Activated CD4-positive, alpha-beta T cell treated with anti-CD3 and anti-CD28 coated beads, Interleukin-2, amount 50 U/mL, for 1 hour (primary cell): Measurements from ENCODE around the gene OSBPL9.
"Not testable (repeated sequence)": the region's sequence is repeated elsewhere in the genome, so short reads cannot be mapped to it uniquely, and the experiment has no call there.

Experiments used
- DNase-seq: peaks from one replicate; pipeline ENCODE4 v3.0.0-alpha.2; 2020

OSBPL9 gene

DNA sequence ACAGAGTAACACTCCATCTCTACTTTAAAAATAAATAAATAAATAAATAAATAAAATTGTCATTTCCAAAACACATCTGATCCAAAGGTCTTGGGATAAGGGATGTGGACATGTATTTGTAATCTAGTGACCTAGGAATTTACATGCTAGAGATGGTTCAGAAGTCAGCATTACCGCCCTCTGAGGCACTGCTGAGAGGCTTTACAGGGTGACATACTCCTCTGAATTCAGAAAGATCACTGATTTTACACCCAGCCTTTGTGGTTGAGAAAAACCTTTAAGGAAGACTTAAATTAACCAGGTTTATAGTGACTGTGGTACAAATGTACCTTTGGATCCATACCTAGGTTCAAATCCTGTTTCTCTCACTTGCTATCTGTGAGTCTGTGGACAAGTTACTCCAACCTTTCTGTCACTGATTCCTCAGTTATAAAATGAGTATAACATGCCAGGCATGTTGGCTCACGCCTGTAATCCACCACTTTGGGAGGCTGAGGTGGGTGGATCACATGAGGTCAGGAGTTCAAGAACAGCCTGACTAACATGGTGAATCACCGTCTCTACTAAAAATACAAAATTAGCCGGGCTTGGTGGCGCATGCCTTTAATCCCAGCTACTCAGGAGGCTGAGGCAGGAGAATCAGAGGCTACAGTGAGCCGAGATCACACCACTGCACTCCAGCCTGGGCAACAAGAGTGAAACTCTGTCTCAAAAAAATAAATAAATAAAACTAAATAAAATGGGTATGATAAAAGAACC, 20.1 kb downstream of the OSBPL9 start:
- no peak for DNase-seq

DNA sequence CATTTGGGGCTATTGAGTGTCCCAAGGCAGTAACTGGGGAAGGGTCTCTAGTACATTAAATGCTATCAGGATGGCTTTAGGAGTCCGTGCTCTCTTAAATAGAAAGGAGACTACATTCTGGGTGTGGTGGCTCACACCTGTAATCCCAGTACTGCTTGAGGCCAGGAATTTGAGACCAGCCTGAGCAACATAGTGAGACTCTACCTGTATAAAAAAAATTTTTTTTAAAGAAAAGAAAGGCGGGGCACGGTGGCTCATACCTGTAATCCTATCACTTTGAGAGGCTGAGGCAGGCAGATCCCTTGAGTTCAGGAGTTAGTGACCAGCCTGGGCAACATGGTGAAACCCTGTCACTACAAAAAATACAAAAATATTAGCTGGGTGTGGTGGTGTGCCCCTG, 21.5 kb downstream of the OSBPL9 start:
- no peak for DNase-seq

DNA sequence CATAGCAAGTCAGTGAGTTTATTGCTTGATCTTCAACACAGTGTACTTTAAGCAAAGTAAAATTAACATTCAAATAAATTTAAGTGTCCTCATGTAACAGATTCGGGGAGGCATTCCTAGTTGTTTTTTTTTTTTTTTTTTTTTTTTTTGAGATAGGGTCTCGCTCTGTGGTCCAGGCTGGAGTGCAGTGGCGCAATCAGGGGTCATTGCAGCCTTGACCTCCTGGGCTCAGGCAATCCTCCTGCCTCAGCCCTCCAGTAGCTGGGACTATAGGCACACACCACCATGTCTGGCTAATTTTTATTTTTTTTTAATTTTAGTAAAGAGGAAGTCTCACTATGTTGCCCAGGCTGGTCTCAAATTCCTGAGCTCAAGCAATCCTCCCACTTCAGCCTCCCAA, 22.8 kb downstream of the OSBPL9 start:
- DNase-seq = no peak

DNA sequence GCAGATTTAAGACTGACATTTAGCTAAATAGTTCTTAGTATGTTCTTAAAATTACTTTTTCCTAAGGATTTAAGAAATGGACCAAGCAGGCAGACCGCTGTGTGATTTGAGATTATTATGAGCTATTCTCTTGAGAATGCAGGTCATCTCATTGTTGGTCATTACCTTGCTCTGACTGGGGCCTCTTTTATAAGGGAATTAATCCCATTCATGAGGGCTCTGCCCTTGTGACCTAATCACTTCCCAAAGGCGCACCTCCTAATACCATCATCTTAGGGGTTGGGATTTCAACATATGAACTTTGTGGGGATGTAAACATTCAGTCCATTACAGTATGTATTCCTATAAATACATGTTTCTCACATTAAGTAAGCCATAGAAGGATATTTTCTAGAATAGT, 24.2 kb downstream of the OSBPL9 start:
- DNase-seq = no peak

DNA sequence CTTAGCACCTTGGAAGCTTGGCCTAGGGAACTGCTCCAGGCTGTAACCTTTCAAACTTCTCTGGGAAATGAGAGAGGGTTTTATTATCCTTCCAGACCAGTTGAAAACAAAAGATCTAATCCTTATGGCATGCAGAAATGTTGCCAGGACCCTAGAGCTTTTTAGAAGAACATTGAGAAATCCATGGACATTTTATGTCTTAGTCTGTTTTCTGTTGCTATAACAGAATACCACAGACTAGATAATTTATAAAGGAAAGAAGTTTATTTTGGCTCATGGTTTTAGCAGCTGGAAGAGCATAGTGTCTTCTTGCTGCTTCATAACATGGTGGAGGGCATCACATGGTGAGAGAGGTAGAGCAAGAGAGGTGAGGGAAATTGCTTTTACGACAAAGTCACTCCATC, 25.8 kb downstream of the OSBPL9 start:
- DNase-seq = no peak

DNA sequence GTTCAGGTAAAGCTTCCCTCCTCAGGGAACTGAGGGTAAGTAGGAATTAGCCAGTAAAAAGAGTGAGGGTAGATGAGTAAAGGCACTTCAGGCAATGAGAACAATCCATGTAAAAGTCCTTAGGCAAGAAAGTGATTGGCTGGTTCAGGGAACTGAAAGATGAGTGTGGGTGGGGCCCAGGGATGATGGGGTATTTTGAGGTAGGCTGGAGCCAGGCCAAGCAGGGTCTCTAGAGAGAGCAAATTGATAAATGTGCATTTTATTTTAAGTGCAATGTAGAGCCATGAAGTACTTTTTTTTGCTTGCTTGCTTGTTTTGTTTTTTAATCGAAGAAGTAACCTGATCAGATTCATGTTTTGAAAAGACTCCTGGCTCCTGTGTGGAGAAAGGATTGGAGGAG, 26.5 kb downstream of the OSBPL9 start:
- DNase-seq = no peak

DNA sequence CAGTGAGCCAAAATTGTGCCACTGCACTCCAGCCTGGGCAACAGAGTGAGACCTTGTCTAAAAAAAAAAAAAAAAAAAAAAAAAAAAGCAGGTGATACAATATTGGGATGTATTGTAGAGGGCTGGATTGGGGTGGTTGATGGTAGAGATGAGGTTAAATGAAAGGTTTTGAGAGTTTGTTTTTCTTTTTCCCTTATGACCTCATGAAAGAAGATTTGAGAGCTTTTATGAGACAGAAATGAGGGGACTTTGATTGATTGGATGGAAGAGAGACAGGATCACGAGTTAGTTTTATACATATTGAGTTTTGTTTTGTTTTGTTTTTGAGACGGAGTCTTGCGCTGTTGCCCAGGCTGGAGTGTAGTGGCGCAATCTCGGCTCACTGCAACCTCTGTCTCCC, 27.1 kb downstream of the OSBPL9 start:
- DNase-seq = no peak

DNA sequence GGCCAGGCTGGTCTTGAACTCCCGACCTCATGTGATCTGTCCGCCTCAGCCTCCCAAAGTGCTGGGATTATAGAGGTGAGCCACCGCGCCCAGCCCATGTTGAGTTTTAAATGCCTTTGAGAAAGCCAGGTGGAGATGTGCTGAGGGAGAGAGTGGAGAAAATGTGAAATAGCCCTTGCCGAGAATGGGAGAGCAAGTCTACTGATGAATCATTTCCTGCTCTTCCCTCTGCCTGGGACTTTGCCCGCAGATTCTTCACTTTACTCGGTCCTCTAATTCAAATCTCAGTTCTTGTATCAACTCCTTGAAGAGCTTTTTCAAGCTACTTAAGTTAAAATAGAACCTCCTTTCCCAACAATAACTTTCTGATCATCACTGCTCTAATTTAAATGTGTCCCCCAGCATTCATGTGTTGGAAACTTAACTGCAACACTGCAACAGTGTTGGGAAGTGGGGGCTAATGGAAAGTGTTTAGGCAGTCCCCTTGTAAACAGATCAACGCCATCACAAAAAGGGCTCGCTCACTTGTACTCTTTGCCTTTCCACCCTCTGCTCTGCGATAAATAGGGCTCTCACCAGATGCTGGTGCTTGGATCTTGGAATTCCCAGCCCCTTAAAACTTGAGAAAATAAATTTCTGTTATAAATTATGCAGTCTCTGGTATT, 27.8 kb downstream of the OSBPL9 start:
- no peak for DNase-seq

DNA sequence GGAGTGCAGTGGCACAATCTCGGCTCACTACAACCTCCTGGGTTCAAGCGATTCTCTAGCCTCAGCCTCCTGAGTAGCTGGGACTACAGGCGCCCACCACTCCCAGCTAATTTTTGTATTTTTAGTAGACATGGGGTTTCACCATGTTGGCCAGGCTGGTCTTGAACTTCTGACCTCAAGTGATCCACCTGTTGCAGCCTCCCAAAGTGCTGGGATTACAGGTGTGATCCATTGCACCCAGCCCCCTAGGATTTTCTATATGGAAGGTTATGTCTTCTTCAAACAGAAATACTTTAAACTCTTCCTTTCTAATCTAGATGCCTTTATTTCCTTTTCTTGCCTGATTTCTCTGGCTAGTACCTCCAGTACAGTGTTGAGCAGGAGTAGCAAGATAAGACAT, 29.7 kb downstream of the OSBPL9 start:
- not testable (repeated sequence) for DNase-seq

DNA sequence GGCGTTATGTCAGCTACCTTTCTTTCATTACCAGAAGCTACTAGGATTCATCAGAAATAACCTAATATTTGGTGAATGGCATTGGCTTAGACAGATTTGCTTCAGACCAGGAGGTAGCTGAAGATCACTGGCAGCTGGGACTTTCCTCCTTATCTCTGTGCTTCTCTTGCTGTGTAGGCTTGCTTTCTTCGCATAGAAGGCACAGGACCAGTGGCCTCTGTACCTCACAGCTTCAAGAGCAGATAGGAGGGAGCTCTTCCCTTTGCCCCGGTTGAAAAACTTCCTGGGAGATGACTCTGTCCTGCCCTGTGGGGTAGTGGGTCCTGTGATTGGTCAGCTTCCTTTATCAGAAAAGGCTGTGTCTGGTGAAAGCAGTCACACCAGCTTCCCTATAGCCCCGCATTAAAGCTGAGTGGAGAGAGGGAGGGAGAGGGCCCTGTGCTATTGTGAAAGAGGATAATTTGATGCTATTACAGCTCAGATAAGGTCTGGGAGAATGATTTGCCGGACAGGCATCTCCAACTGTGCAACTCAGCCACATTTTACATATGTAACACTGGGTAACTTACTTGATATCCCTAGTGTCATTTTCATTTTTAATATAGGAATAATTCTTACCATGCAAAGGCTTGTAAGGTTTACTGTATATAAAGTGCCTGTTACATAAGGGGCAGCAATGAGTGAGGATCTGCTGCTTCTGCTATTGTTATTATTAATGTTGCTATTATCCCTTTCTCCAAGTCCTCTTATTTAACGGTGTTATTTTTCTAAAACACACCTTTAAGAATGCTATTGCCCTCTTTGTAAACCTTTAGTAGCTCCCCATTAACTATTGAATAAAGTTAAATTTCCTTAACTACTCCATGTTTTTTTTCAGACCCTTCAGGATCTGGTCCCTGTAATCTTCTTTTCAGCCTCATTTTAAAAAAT, 31.6 kb downstream of the OSBPL9 start:
- no peak for DNase-seq

DNA sequence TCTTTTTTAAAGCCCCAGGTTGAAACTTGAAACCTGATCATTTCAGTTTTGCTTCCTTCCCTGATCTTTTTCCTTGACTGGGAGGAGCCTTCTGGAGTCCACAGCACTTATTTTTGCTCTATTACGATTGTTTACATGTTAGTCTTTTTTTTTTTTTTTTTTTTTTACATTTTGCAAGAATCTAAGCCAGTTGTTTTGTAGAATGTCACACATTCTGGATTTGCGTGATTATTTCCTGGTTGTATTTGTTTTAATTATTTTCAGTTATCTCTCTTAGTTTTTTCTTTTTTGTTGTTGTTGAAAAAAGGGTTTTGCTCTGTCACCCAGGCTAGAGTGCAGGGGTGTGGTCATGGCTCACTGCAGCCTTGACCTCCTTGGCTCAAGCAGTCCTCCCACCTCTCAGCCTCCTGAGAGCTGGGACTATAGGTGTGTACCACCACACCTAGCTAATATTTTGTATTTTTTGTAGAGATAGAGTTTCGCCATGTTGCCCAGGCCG, 32.8 kb downstream of the OSBPL9 start:
- no peak for DNase-seq

DNA sequence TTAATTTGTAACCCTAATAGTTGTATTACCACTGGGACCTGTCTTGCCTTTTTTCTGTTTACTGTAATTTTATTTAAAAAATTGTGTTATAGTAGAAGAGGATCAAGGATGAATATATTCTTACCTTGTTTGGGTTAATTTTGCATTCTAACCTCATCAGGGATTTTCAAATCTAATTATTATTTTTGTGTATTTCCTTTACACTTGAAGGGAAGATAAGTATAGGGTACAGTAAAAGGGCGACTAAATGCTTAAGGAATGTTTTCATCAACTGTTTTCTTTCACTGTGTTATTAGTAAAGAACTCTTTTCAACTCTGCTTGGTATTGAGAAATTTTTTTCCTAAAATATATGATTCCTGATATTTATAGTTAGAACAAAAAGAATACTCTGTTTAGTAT, 33.3 kb downstream of the OSBPL9 start:
- no peak for DNase-seq

DNA sequence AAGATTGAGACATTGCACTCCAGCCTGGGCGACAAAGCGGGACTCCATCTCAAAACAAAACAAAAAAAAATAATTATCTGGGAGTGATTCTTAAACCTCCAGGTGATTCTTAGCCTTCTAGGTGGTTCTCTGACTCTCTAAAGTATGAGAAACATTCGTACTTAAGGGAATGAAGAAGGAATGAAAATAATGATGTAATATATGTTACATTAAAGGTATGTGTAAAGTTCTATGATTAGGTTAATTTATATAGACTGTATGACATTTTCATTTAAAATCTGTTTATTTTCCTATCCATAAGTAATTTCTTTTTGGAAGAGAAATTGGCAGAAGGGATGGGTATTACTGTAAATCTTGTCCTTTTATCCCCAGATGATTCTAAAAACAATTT, 34.7 kb downstream of the OSBPL9 start:
- DNase-seq = no peak

DNA sequence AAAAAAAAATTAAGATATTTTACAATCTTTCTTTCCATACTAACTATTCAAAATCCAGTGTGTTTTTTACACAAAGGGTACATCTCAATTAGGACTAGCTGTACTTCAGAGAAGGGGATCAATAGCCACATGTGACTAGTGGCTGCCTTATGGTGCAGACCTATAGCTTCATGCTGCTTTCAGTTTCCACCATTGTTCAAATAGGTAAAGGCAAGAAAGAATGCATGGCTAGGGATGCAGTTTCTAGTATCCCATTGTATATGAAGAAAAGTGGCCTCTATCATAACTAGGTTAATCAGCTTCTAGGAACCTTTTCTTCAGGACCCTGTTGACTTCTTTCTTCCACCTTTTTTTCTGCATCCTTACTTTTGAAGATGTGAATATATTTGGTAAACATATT, 35.7 kb downstream of the OSBPL9 start:
- DNase-seq = no peak

DNA sequence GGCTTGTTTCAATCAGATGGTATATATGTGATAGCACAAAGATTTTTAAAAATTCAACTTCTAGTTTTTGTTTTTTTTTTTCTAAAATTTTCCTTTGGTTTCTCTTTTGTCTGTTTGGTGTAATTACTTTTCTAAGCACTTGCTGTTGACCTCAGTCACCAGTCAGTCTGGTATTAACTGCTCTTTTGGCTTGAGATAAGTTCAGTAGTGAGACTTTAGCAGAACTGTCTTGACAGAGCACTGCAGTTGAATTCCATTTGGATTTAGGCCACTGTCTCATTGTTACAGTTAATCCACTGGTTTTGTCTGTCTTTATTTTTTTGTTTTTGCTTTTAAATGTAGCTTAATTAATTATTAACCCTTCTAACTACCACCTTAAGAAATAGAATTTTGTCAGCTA, 36.2 kb downstream of the OSBPL9 start:
- no peak for DNase-seq

DNA sequence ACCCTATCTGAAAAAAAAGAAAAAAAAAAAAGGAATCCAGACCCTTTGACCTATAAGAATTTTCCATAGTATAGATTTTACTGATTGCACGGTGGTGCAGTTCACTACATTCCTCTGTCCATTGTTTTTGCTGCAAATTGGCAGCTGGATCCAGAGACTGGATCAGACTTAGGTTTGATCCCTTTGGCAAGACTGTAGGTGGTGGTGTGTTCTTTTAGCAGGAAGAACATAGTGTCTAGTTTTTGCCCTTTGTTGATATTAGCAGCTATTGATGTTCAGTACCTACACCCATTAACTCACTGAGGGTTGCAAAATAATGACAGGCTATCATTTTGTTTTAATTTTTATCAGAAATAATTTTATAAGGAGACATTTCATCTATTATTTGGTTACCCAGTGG, 37.1 kb downstream of the OSBPL9 start:
- no peak for DNase-seq

DNA sequence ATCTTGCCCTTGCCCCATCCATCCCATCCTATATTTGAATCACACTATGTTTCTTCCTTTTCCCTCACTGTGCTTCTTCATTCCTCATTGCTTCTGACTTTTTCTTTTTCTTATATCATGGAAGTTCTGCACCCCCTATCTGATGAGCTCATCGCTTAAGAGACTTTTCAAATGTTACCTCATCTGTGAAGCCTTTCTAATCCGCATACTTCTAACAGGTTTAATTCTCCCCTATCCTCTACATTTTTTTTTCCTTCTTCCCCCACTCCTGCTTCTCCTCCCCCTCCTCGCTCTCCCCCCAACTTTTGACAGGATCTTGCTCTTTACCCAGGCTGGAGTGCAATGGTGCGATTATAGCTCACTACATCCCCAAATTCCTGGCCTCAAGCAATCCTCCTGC, 39.5 kb downstream of the OSBPL9 start:
- DNase-seq = no peak

DNA sequence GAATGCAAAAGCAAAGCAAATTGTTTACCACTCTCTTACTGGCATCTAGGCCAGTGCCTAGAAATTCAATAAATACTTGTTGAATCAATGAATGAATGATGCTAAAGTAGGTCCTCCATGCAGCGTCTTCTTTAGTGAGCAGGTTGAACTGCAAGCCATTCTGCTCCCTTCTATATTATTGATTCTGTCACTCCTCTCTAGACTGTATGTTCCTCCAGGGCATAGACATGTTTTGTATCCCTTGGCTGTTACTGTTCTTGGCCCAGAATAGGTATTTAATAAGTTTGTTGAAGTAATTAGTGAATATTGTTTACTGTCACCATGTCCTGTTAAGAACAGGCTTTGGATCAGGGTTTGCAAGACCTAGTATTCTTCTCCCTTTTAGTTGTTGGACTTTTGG, 43.7 kb downstream of the OSBPL9 start:
- no peak for DNase-seq

DNA sequence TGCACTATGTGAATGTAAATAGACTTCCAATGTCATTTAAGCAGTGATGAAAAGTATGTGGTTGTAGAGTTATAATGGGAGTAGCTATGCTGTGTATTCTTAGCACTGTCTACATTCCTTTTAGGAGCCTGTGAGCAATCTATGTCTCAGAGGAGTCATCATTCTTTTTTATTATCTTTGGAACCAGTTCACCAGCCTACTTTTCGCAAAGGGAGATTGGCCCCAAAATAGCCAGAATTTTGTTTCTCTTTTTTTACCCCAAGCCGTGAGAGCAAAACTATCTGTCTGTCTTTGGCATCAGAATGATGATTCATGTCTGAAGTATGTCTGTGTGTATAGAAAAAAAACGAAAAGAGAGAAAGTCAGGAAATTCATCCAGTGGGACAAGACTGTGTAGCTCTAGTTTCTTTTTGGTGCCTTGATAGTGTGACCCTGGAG, 44.2 kb downstream of the OSBPL9 start:
- no peak for DNase-seq

DNA sequence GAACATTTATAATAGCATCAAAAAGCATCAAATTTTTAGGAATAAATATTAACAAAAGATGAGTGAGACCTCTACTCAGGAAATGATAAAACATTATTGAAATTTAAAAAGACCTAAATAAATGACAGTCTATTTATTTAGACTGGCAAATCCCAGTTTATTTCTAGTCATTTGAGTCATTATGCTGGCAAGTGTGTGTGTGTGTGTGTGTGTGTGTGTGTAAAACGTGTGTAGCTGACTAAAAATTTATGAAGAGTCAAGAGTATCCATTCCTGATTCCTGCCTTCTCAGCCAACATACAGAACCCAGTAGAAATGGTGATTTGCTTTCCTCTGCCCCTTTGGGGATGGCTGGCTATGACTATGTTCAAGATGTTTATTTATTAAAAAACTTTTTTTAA, 46.2 kb downstream of the OSBPL9 start:
- DNase-seq = no peak

DNA sequence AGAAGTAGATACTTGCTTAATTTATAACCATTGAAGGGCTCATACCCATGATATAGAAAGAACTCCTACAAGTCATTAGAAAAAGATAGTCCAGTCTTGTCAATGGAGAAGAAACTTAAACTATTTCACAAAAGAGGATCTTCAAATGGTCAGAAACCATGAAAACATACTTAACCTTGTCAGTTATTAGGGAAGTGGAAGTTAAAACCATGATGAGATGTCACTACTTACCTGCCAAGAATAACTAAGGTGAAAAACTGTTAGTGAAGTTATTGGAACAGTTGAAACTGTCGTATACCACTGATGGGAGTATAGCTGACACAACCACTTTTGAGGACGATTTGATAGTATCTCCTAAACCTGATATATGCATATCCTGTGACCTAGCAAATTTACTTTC, 46.8 kb downstream of the OSBPL9 start:
- DNase-seq = no peak

DNA sequence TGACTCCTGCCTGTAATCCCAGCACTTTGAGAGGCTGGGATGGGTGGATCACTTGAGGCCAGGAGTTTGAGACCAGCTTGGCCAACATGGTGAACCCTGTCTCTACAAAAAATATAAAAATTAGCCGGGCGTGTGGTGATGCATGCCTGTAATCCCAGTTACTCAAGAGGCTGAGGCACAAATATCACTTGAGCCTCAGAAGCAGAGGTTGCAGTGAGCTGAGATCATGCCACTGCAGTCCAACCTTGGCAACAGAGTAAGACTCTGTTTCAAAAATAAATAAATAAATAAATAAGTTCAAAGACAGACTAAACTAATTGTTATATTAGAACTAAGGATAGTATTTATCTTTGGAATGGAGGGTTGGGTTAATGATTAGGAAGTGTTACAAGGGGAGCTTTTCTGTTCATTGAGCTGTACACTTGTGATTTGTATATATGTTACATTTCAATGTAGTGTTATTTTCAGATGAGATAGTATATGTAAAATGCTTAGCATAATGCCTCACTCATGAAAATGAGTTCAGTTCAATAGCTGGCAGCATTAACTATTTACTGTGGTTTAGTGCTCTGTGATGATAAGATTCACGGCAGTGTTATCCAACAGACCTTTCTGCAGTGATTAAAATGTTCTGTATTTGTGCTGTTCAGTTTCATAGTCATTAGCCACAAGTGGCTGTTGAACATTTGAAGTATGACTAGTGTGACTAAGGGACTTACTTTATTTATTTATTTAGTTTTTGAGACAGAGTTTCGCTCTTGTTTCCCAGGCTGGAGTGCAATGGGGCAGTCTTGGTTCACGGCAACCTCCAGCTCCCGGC, 47.7 kb downstream of the OSBPL9 start:
- DNase-seq = no peak

DNA sequence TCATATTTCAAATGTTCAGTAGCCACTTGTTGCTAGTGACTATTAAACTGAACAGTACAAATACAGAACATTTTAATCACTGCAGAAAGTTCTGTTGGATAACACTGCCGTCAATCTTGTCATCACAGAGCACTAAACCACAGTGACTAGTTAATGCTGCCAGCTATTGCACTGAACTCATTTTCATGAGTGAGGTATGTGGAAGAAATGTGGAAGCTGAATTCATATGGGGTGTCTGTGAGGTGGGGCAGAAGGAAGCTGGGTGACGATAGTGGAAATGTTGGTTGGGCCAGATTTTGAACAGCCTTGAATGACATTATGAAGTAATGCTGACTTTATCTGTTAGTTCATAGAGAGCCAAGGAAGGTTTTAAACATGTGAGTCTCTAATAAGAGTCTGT, 49.6 kb downstream of the OSBPL9 start:
- no peak for DNase-seq
